Esophagus (tissue), 2 donors: ENCODE data around the gene TRPT1. TPM values are rescaled to one million over a fixed set of nuclear protein-coding genes. Genes with fewer than 3 reads are reported as not detected.

Experiments
- H3K27ac ChIP-seq, 2 donors: one replicate each; pipeline ENCODE4 v1.5.1; 2013; ENCODE audit warnings: low read depth in 2 of 2, mild to moderate bottlenecking in 2 of 2, inconsistent platforms in 1 of 2, low read length in 1 of 2, moderate library complexity in 1 of 2
- H3K27me3 ChIP-seq, 2 donors: one replicate each; pipeline ENCODE4 v1.6.1; 2013; ENCODE audit warnings: low read length in 2 of 2, control low read depth in 1 of 2, mild to moderate bottlenecking in 1 of 2; ENCODE audit not compliant: insufficient read depth in 2 of 2, control insufficient read depth in 1 of 2
- H3K36me3 ChIP-seq, 2 donors: one replicate each; pipeline ENCODE4 v1.6.1; 2013; ENCODE audit warnings: low read length in 1 of 2; ENCODE audit not compliant: control insufficient read depth in 2 of 2, insufficient read depth in 2 of 2
- H3K4me1 ChIP-seq, 2 donors: one replicate each; pipeline ENCODE4 v1.6.1; 2013; ENCODE audit warnings: low read length in 1 of 2; ENCODE audit not compliant: control insufficient read depth in 2 of 2, insufficient read depth in 2 of 2
- H3K4me3 ChIP-seq, 2 donors: one replicate each; pipeline ENCODE4 v1.5.1; 2013; ENCODE audit warnings: low read length in 2 of 2, mild to moderate bottlenecking in 2 of 2, low read depth in 1 of 2, moderate library complexity in 1 of 2
- H3K9me3 ChIP-seq, 2 donors: one replicate each; pipeline ENCODE4 v1.6.1; 2013; ENCODE audit warnings: mild to moderate bottlenecking in 2 of 2, low read depth in 1 of 2, low read length in 1 of 2, moderate library complexity in 1 of 2; ENCODE audit not compliant: control insufficient read depth in 2 of 2, insufficient read depth in 1 of 2
- WGBS, 2 donors: extraction: QIAGEN DNeasy Blood & Tissue Kit; methylation state at CpG; one replicate each; pipeline ENCODE4 v1.1.7; 2013; 5-methylcytosine and 5-hydroxymethylcytosine counted together
- polyA plus RNA-seq, 2 donors: library from polyadenylated mRNA; stranded (reverse); fragments of 200-250 nt; gene quantifications; one replicate each; pipeline ENCODE4 v1.2.3, GENCODE V29; 2013
- donor health status: healthy with polysubstance abuse.
- donor health status: Bipolar disorder and iron deficiency.

Gene TRPT1
- polyA plus RNA-seq, 2 donors, result 44.9 to 61.1 TPM

DNA sequence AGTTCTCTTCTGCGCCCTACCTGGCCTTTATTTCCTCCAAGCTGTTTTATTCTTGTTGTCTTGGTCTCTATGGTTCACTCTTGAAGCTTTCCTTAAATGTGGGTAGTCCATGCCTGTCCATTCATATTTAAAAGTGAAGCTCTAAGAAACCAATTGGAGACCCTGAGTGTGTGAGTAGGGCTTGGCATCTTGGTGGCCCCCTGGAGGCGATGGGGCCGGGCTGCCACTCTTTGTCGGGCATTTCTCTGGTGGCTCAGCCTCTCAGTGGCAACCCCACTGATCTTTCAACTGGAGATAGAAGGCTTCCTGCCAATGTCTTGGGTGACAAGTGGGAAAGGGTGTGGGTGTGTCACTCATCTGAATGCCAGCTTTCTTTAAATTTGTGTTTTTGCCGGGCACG, 9.1 kb downstream of the TRPT1 start:
- H3K36me3 ChIP-seq, result peaks cover 0 to 5% of the 10 kb centered on the region in 2 donors
- H3K9me3 ChIP-seq, result no peaks in the 10 kb centered on the region
- WGBS, 2 donors, result 81 to 83% methylated on average over 6 of the region's 6 CpGs
- no peak overlapping the region for H3K27ac ChIP-seq
- H3K27me3 ChIP-seq, result no peaks in the 10 kb centered on the region
- H3K4me3 ChIP-seq, result no peak overlapping the region
- H3K4me1 ChIP-seq, result no peaks in the 10 kb centered on the region

DNA sequence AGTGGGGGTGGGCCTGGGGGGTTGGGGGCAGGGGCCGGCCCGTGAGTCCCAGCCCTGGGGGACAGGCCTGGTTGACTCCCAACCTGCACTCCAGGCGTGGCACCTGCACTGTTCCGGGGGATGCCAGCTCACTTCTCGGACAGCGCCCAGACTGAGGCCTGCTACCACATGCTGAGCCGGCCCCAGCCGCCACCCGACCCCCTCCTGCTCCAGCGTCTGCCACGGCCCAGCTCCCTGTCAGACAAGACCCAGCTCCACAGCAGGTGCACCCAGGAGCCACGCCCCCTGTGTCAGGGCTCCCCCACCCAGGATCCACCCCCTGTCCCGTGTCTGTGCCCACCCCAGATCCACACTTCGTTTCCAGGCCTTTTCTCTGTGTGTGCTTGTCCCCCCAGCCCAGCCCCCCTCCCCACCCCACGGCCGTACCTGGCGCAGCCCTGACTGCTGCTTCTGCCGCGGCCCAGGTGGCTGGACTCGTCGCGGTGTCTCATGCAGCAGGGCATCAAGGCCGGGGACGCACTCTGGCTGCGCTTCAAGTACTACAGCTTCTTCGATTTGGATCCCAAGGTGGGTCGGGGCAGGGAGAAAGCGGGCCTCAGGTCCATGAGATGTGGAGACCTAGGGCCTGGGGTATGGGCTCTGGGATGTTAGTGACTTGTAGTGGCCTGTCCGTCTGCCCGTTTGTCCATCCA, 14.7 kb downstream of the TRPT1 start:
- Histone ChIP-seq H3K9me3 (no peaks in the 10 kb centered on the region), H3K4me3 (no peak overlapping the region), H3K27ac (no peak overlapping the region), H3K4me1 (peaks cover 0 to 6% of the 10 kb centered on the region in 2 donors), H3K27me3 (no peaks in the 10 kb centered on the region), H3K36me3 (no peaks in the 10 kb centered on the region)
- WGBS, 2 donors, result 78 to 88% methylated on average over 27 to 30 of the region's 30 CpGs

DNA sequence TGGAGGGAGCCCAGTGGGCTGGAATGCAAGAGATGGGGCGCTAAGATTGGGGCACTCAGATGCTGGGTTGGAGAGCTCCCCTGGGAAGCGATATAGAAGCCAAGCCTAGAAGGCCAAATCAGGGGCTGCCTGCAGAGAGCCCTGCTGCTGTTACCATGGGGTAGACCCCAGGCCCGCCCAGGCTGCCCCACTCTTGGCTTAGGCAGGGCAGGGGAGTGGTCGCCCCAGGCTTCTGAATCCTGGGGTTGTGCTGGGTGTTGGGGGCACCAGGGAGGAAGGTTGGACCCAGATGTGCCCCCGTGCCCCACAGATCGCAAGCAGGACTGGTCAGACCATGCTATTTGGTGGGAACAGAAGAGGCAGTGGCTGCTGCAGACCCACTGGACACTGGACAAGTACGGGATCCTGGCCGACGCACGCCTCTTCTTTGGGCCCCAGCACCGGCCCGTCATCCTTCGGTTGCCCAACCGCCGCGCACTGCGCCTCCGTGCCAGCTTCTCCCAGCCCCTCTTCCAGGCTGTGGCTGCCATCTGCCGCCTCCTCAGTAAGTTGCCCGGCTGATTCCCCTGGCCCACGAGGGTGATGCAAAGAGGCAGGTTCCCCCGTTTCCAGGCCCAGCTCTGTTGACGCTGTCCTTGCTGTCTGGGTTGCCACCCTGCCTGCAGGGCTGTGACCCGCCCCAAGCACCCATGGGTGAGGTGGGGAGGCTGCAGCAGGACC, 15.5 kb downstream of the TRPT1 start:
- H3K36me3 ChIP-seq, result peaks cover 3% of the 10 kb centered on the region in 2 donors

DNA sequence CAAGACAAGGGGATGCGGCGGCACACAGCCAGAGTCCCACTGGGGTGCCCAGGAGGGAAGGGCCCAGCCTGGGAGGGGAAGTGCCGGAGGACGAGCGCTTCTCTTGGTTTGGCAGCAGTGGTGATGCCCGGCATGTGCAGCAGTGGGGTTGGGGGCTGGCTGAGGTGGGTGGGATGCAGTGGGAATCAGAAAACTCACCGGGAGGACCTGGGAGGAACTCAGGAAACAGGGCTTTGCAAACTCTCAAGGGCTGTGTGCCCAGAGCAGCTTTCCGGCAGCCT, 16.5 kb downstream of the TRPT1 start:
- Histone ChIP-seq H3K4me1 (peaks cover 0 to 6% of the 10 kb centered on the region in 2 donors), H3K9me3 (no peaks in the 10 kb centered on the region), H3K4me3 (no peak overlapping the region), H3K27ac (no peak overlapping the region), H3K36me3 (peaks cover 3% of the 10 kb centered on the region in 2 donors), H3K27me3 (no peaks in the 10 kb centered on the region)
- WGBS, 2 donors, result 82 to 86% methylated on average over 8 of the region's 8 CpGs

More for the DNA sequence above, 15.5 kb downstream of the TRPT1 start:
- H3K9me3 ChIP-seq, result no peaks in the 10 kb centered on the region
- 89 to 93% methylated on average over 24 of the region's 24 CpGs for WGBS, 2 donors
- H3K4me1 ChIP-seq, result peaks cover 0 to 6% of the 10 kb centered on the region in 2 donors
- H3K27me3 ChIP-seq, result no peaks in the 10 kb centered on the region
- no peak overlapping the region for H3K27ac ChIP-seq
- H3K4me3 ChIP-seq, result no peak overlapping the region

DNA sequence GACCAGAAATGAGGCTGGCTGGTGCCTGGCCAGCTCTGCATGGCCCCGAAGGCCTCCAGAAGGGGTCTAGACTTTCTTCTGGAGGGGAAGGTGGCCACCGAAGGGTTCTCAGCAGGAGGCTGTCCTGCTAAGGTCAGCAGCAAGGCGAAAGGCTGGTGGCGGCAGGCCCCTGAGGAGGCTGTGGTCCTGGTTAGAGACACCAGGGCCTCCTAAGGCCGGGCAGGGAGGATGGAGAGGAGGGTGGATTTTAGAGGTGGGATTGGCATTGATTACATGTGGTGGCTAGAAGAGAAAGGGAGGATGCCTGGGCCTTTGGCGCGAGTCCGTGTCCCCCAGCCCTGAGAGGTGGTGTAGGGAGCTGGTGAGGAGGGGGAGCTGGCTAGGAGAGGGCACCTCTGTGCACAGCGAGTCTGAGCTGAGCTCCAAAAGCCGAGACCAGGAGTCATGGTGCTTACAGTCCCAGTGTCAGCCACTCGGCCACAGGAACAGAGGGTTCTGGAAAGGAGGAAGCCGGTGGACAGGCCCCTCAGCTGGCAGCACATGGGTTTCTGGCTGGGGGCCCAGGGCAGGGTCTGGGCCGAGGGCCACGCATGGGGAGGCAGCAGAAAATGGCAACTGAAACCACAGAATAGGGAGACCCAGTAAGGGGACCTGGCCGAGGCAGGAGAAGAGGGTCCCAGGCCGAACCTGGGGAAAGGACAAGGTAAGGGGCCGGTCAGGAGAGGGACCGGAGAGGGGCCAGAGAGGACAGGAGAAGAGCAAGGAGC, 17.0 kb downstream of the TRPT1 start:
- Histone ChIP-seq H3K27ac (no peak overlapping the region), H3K36me3 (peaks cover 3 to 6% of the 10 kb centered on the region in 2 donors), H3K4me1 (peaks cover 0 to 6% of the 10 kb centered on the region in 2 donors), H3K27me3 (no peaks in the 10 kb centered on the region), H3K9me3 (no peaks in the 10 kb centered on the region), H3K4me3 (no peak overlapping the region)
- WGBS, 2 donors, result 85 to 91% methylated on average over 18 of the region's 18 CpGs

DNA sequence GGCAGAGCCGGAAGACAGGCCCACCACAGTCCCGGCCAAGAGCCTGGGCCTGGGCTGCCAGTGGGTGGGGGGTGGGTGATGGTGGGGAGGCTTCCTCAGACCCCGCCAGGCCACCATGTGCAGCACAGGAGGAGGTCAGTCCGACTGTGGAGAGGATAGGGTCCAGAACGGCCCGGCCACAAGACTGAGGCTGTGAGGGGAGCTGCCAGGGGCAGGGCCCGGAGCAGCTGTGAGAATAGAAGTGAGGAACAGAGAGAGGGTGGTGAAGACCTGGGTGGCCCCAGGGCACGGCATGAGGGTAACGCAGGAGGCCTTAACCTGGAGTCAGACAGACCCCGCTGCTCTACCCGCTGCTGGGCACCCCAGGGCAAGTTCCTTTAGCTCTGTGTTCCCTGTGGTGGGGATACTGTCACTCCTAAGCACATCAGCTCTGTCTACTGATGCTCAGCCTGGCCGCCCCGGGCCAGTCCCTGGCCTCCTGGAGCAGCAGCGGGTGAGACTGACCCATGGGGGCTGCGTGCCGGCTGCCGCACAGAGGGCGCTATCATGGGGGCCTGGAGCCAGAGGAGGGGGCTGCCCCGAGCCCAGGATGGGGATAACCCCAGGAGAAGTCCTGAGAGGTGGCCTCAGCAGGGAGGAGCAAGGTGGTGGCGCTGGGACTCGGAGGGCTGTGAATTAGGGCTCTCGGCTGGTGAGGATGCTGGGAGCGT, 17.7 kb downstream of the TRPT1 start:
- peaks cover 0 to 6% of the 10 kb centered on the region in 2 donors for H3K4me1 ChIP-seq
- H3K27ac ChIP-seq, result peak overlapping the region; percentile 73 to 76
- no peaks in the 10 kb centered on the region for H3K9me3 ChIP-seq
- peak overlapping the region; percentile 0 to 26 for H3K4me3 ChIP-seq
- peaks cover 5 to 13% of the 10 kb centered on the region in 2 donors for H3K36me3 ChIP-seq
- 79 to 81% methylated on average over 23 of the region's 23 CpGs for WGBS, 2 donors
- no peaks in the 10 kb centered on the region for H3K27me3 ChIP-seq

DNA sequence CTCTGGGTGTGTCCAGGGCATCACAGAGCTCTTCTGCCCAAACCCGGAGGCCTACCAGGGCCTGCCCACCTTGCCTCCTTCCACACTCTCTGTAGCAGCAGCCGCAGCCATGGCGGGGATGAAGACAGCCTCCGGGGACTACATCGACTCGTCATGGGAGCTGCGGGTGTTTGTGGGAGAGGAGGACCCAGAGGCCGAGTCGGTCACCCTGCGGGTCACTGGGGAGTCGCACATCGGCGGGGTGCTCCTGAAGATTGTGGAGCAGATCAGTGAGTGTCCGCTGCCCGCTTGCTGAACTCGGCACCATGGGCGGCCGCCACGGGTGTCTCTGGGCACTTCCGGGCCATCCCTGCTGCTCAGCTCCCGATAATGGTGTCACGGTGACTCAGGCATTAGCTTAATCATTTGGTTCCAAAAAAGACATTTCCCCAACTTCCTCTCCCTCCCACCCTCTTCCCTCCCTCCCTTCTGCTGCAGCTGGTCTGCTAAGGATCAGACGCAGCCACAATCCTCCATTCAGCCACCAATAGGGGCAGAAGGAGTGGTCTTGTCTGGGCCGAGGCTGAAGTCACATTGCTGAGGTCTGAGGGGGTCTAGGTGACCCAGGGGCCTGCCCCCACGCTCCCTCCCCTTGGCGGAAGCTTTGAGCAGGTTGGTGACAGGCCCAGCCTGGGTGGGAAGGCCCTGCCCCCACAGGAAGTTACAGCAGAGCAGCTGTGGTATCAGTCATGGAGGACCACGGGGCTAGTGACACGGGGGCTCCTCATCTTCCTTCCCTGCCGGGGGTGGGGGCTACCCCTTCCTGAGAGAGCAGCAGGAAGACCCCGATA, 18.5 kb downstream of the TRPT1 start:
- H3K27me3 ChIP-seq, result no peaks in the 10 kb centered on the region
- H3K36me3 ChIP-seq, result peaks cover 13 to 21% of the 10 kb centered on the region in 2 donors
- peak overlapping the region; percentile 26 to 47 for H3K4me3 ChIP-seq
- 53 to 60% methylated on average over 30 of the region's 30 CpGs for WGBS, 2 donors
- H3K9me3 ChIP-seq, result no peaks in the 10 kb centered on the region
- H3K27ac ChIP-seq, result peak overlapping the region; percentile 73 to 76
- H3K4me1 ChIP-seq, result peaks cover 0 to 6% of the 10 kb centered on the region in 2 donors

DNA sequence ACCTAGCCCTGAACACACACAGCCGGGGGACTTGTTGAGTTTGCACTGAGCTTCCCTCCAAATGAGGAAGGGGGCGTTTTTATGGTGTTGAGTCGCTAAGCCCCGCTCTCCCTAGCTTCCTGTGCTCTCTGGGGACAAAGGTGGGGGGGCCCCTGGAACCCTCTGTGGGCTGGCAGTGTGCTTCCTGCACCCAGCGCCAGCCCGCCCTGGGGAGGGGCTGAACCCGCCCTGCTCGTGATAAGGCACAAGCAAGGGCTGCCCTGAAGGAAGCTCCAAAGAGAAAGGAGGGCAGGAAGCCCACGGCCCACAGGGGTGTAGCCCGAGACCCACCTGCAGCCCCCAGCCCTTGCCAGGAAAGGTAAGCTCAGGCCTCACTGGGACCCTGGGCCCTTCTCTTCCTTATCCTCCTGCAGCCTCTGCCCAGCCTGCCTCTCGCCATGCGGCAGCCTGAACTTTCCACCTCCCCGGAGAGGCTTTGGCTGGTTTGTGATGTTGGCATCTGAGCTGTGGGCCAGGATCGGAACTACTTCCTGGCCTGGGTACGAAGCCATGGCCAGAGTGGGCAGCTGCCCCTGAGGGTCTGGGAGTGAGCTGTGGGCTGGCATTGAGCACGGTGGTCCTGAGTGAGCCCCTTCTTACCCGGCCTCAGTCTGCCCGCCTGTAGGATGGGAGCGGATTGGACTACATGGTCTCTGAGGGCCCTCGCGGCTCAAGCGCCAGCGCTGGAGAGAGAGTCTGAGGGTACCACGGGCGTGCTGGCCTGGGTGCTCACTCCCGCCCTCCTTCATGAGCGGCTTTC, 19.3 kb downstream of the TRPT1 start, which contains the start of gene FERMT3:
Gene FERMT3, plus strand, starts transcription at position 265 of the 799 bp plus-strand sequence. CDS start 644 bp downstream, outside the sequence.
- H3K27me3 ChIP-seq, result no peaks in the 10 kb centered on the region
- H3K36me3 ChIP-seq, result peaks cover 13 to 26% of the 10 kb centered on the region in 2 donors
- H3K4me1 ChIP-seq, result peaks cover 0 to 6% of the 10 kb centered on the region in 2 donors
- no peaks in the 10 kb centered on the region for H3K9me3 ChIP-seq
- H3K4me3 ChIP-seq, result peak within 1 kb of the TSS; percentile 26 to 47
- H3K27ac ChIP-seq, result peak within 1 kb of the TSS; percentile 73 to 76
- WGBS, 2 donors, result 55 to 75% methylated on average over 24 to 27 of the region's 27 CpGs
